Sigmoid colon (tissue), 7 donors: Measurements from ENCODE around the gene GINS2. TPM values are rescaled to one million over a fixed set of nuclear protein-coding genes. Genes with fewer than 3 reads are reported as not detected.

ENCODE experiments used
- DNase-seq: peaks from one replicate; pipeline ENCODE4 v3.0.0-alpha.2; 2019
- H3K27ac ChIP-seq, 4 donors: fragments of 200-600 bp; sonication (generic); one replicate each; pipeline ENCODE4 v1.5.1; 2016 to 2019; ENCODE audit warnings: mild to moderate bottlenecking in 1 of 4
- H3K27me3 ChIP-seq, 3 donors: fragments of 200-600 bp; sonication (generic); one replicate each; pipeline ENCODE4 v1.5.1; 2019; ENCODE audit warnings: mild to moderate bottlenecking in 1 of 3
- H3K36me3 ChIP-seq, 4 donors: fragments of 200-600 bp; sonication (generic); one replicate each; pipeline ENCODE4 v1.5.1; 2016 to 2019
- H3K4me1 ChIP-seq, 4 donors: fragments of 200-600 bp; sonication (generic); one replicate each; pipeline ENCODE4 v1.5.1; 2017 to 2019
- H3K4me3 ChIP-seq, 4 donors: fragments of 200-600 bp; sonication (generic); one replicate each; pipeline ENCODE4 v1.5.1; 2017 to 2019; ENCODE audit warnings: mild to moderate bottlenecking in 2 of 4, moderate library complexity in 1 of 4
- H3K9me3 ChIP-seq, 4 donors: fragments of 200-600 bp in 3 of 4; sonication (generic) in 3 of 4; one replicate each; pipeline versions ENCODE4 v1.5.1 to v1.6.1; 2013 to 2019
- CTCF ChIP-seq, 4 experiments: fragments of 450-650 bp in 3 of 4; fragments of 200-600 bp in 1 of 4; IDR thresholded peaks; one replicate each; pipeline ENCODE4 v1.5.1; 2016 to 2019; ENCODE audit warnings: antibody characterized with exemption in 4 of 4, mild to moderate bottlenecking in 3 of 4, moderate library complexity in 2 of 4
- EP300 ChIP-seq, 4 donors: sonication (generic); formaldehyde crosslinking; IDR thresholded peaks; one replicate each; pipeline ENCODE4 v1.6.1; 2017; ENCODE audit warnings: antibody characterized with exemption in 4 of 4
- POLR2A ChIP-seq, 2 donors: fragments of 450-650 bp; IDR thresholded peaks; one replicate each; pipeline ENCODE4 v1.6.1; 2016; ENCODE audit warnings: antibody characterized with exemption in 2 of 2, mild to moderate bottlenecking in 2 of 2, moderate library complexity in 2 of 2
- POLR2AphosphoS5 ChIP-seq, 4 donors: sonication (generic); formaldehyde crosslinking; IDR thresholded peaks; one replicate each; pipeline ENCODE4 v1.6.1; 2017; ENCODE audit warnings: antibody characterized with exemption in 4 of 4
- WGBS, 2 donors: extraction: QIAGEN DNeasy Blood & Tissue Kit; methylation state at CpG; one replicate each; pipeline ENCODE4 v1.1.7; 2013; 5-methylcytosine and 5-hydroxymethylcytosine counted together
- intact Hi-C: fragments of 100-400 bp; cut with DNase I; formaldehyde crosslinking; loops from one replicate; pipeline ENCODE4 v1.15.1; 2023
- polyA plus RNA-seq, 3 donors: library from polyadenylated mRNA; stranded (reverse); fragments of 200-250 nt; gene quantifications; one replicate each; pipeline ENCODE4 v1.2.3, GENCODE V29; 2013
- total RNA-seq, 4 donors: library from RNA; depleted of rRNA; stranded (reverse); fragments of >200 nt; gene quantifications; one replicate each; pipeline ENCODE4 v1.1.0, GENCODE V29; 2016
- donor health status: healthy with polysubstance abuse.
- donor health status: Bipolar disorder and iron deficiency.
- donor health status: healthy.

The GINS2 gene
- total and polyA plus RNA-seq, 7 donors = 0.16 to 9.6 (median 1.2) TPM; not detected in 1

- H3K27me3 ChIP-seq = no peaks in the 10 kb centered on the region
- H3K4me3 ChIP-seq = no peak overlapping the region
- intact Hi-C loops = no loop called here
- 51 to 55% methylated on average over 39 to 41 of the region's 42 CpGs for WGBS, 2 donors
- H3K4me1 ChIP-seq = peaks cover 0 to 56% (median 45%) of the 10 kb centered on the region in 4 donors
- peaks cover 5 to 35% (median 25%) of the 10 kb centered on the region in 4 donors for H3K36me3 ChIP-seq
- peak overlapping the region; percentile 89 to 96 (median 90) for H3K27ac ChIP-seq
- peak; percentile 84 for DNase-seq
- no peaks in the 10 kb centered on the region for H3K9me3 ChIP-seq
- no peak for TF ChIP-seq POLR2A (IDR thresholded peaks at IDR 0.05)
Observed at GRCh38 chr16:85650844-85651628, 37.7 kb downstream of the GINS2 start.

- Histone ChIP-seq H3K4me3 (no peak overlapping the region), H3K36me3 (peaks cover 0 to 28% (median 17%) of the 10 kb centered on the region in 4 donors), H3K27me3 (no peaks in the 10 kb centered on the region), H3K9me3 (no peaks in the 10 kb centered on the region), H3K27ac (peak overlapping the region in 3 of 4 donors; percentile 51 to 91 (median 89)), H3K4me1 (peaks cover 0 to 54% (median 45%) of the 10 kb centered on the region in 4 donors)
- 91 to 93% methylated on average over 39 of the region's 39 CpGs for WGBS, 2 donors
- intact Hi-C loops = no loop called here
- no peak for DNase-seq
- no peak for TF ChIP-seq POLR2AphosphoS5 (IDR thresholded peaks at IDR 0.05)
- no peak for TF ChIP-seq POLR2A (IDR thresholded peaks at IDR 0.05)
- TF ChIP-seq EP300 (IDR thresholded peaks at IDR 0.05) = no peak
- TF ChIP-seq CTCF (IDR thresholded peaks at IDR 0.05) = no peak
Observed at GRCh38 chr16:85650135-85650843, 38.5 kb downstream of the GINS2 start.

- Histone ChIP-seq H3K4me1 (peaks cover 0 to 47% (median 44%) of the 10 kb centered on the region in 4 donors), H3K4me3 (no peak overlapping the region), H3K9me3 (no peaks in the 10 kb centered on the region), H3K27me3 (no peaks in the 10 kb centered on the region), H3K36me3 (peaks cover 0 to 21% (median 10%) of the 10 kb centered on the region in 4 donors), H3K27ac (no peak overlapping the region)
- 73 to 82% methylated on average over 16 of the region's 16 CpGs for WGBS, 2 donors
- intact Hi-C loops = no loop called here
- TF ChIP-seq EP300 (IDR thresholded peaks at IDR 0.05) (no peak), CTCF (IDR thresholded peaks at IDR 0.05) (no peak), POLR2AphosphoS5 (IDR thresholded peaks at IDR 0.05) (no peak)
- no peak for DNase-seq
Observed at GRCh38 chr16:85649411-85650134, 39.2 kb downstream of the GINS2 start.

- TF ChIP-seq CTCF (IDR thresholded peaks at IDR 0.05) (no peak), POLR2AphosphoS5 (IDR thresholded peaks at IDR 0.05) (no peak), POLR2A (IDR thresholded peaks at IDR 0.05) (no peak), EP300 (IDR thresholded peaks at IDR 0.05) (no peak)
- H3K4me3 ChIP-seq = no peak overlapping the region
- intact Hi-C loops = no loop called here
- H3K27me3 ChIP-seq = no peaks in the 10 kb centered on the region
- H3K4me1 ChIP-seq = peaks cover 0 to 43% (median 40%) of the 10 kb centered on the region in 4 donors
- WGBS, 2 donors = 83 to 85% methylated on average over 14 of the region's 14 CpGs
- peaks cover 0 to 16% (median 7%) of the 10 kb centered on the region in 4 donors for H3K36me3 ChIP-seq
- no peaks in the 10 kb centered on the region for H3K9me3 ChIP-seq
- H3K27ac ChIP-seq = no peak overlapping the region
- DNase-seq = no peak
Observed at GRCh38 chr16:85648805-85649204, 39.9 kb downstream of the GINS2 start.
